Spleen (tissue), 7 donors: ENCODE data around the gene PTGDR.

Experiments
- CTCF ChIP-seq, 11 experiments: fragments of 200-600 bp in 7 of 11; fragments of 450-650 bp in 4 of 11; sonication (generic) in 4 of 11; IDR thresholded peaks in 8 of 11; conservative IDR thresholded peaks in 3 of 11; 1 replicate in 7 of 11; 2 replicates in 4 of 11; pipeline versions ENCODE4 v1.4.0 to v1.8.0; 2016 to 2021; ENCODE audit warnings: antibody characterized with exemption in 11 of 11, inconsistent platforms in 4 of 11, mild to moderate bottlenecking in 1 of 11
- POLR2A ChIP-seq, 3 donors: fragments of 450-650 bp; IDR thresholded peaks; one replicate each; pipeline ENCODE4 v1.5.1; 2017; ENCODE audit warnings: antibody characterized with exemption in 3 of 3, mild to moderate bottlenecking in 1 of 3
- donor health status: DM: no; HTN: no; CAD: no; lungs with moderate emphysema.
- donor health status: DM: no; HTN: no; CAD: no.
- donor health status: DM: no; HTN: no; CAD: no.

DNA sequence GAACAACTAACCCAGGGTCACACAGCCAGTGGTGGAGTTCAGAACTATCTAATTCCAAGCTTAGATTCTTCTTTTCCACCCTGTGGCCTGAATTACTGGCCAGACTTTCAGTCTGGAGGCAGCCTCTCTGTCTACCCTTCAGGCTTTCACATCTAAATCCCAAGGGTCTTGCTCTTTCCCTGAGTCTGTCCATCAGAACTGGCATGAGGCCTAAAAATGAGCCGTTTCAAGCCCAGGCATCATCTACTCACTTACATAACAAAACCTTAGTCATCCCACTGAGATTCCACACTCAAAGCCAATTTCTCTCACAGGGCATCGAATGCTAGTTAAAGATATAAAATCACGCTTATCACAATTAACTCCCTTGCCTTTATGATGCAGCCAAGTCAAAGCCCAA is 1.3 kb upstream of the PTGDR start:
- TF ChIP-seq CTCF (IDR thresholded peaks at IDR 0.05 in 8 of 11, conservative IDR thresholded peaks at IDR 0.05 in 3 of 11) (no peak), POLR2A (IDR thresholded peaks at IDR 0.05) (no peak)
